Testis (tissue), 3 donors: ENCODE data around the gene BANK1. TPM values are rescaled to one million over a fixed set of nuclear protein-coding genes. Genes with fewer than 3 reads are reported as not detected.

Source experiments
- DNase-seq: peaks from one replicate; pipeline ENCODE4 v3.0.0-alpha.2; 2019
- H3K27ac ChIP-seq, 2 donors: fragments of 200-600 bp; sonication (generic); one replicate each; pipeline ENCODE4 v1.5.1; 2019
- H3K27me3 ChIP-seq: fragments of 200-600 bp; sonication (generic); one replicate; pipeline ENCODE4 v1.5.1; 2019
- H3K36me3 ChIP-seq: fragments of 200-600 bp; sonication (generic); one replicate; pipeline ENCODE4 v1.5.1; 2017; ENCODE audit warnings: low read depth; ENCODE audit errors: missing control alignments
- H3K4me1 ChIP-seq: fragments of 200-600 bp; sonication (generic); one replicate; pipeline ENCODE4 v1.5.1; 2019
- H3K4me3 ChIP-seq, 2 donors: fragments of 200-600 bp; sonication (generic); one replicate each; pipeline ENCODE4 v1.5.1; 2017 to 2019
- H3K9me3 ChIP-seq: fragments of 200-600 bp; sonication (generic); one replicate; pipeline ENCODE4 v1.5.1; 2017
- POLR2A ChIP-seq: fragments of 450-650 bp; IDR thresholded peaks from one replicate; pipeline ENCODE4 v1.6.1; 2017; ENCODE audit warnings: antibody characterized with exemption, mild to moderate bottlenecking, moderate library complexity
- WGBS, 2 donors: methylation state at CpG; one replicate each; pipeline ENCODE4 v1.1.5; 2018; 5-methylcytosine and 5-hydroxymethylcytosine counted together
- intact Hi-C: fragments of 100-400 bp; cut with DNase I; formaldehyde crosslinking; loops from one replicate; pipeline ENCODE4 v1.15.1; 2023; ENCODE audit warnings: low total_unique reads
- polyA plus RNA-seq: library from polyadenylated mRNA; stranded (reverse); fragments of 350-450 nt; fragmentation: Illumina TruSeq; extraction: RNeasy Lipid Tissue Mini Kit (QIAGEN cat#74804); gene quantifications from one replicate; pipeline ENCODE4 v1.2.3, GENCODE V29; 2014; ENCODE audit warnings: low read depth, low replicate concordance; ENCODE audit not compliant: insufficient read depth
- total RNA-seq, 2 donors: library from RNA; depleted of rRNA; stranded (reverse); fragments of >200 nt; gene quantifications; one replicate each; pipeline ENCODE4 v1.2.3, GENCODE V29; 2016
- TF ChIP-seq, protein P1 (sequence below), 3 experiments: fragments of 450-650 bp in 2 of 3; fragments of 200-600 bp in 1 of 3; sonication (generic) in 1 of 3; IDR thresholded peaks; one replicate each; pipeline ENCODE4 v1.5.1; 2016 to 2019; ENCODE audit warnings: antibody characterized with exemption in 3 of 3, mild to moderate bottlenecking in 2 of 3, moderate library complexity in 1 of 3

BANK1 gene
- total and polyA plus RNA-seq, 3 donors from 2014 or later, result 5.2 to 10.4 (median 10.0) TPM

DNA sequence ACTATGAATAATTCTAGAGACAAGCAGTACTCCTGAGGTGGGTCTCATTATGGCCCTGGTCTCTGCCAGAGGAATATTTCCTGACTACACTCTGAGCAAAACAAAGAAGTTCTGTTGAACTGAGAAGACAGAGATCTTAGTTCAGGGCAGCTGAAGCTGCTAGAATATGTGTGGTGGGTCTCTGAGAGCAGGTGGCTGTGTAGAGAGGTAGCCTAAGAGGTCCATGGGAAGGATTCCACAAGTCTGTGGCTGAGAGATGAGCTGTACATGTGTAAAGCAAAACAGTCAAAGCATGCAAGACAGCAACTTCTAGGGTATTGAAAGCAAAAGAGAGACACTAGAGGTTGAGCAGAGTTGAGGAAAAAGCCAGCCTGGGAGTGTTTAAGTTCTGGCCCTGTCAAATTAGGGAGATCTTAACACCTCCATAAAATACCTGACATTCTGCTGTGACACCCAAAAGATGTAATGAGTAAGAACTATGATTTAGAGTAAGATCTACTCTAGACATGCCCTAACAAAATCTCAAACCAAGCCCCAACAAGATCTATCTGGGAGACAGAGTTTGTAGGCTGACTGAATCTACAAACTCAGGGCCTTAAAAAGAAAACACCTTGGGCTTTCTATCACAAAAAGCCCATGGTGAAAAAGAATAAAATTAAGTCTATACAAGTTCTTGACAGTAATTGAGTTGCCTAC is 274.4 kb downstream of the BANK1 start:
- no peaks in the 10 kb centered on the region for H3K27me3 ChIP-seq
- no peak overlapping the region for H3K4me3 ChIP-seq
- DNase-seq, result no peak
- H3K27ac ChIP-seq, result no peak overlapping the region
- H3K4me1 ChIP-seq, result no peaks in the 10 kb centered on the region
- TF ChIP-seq, protein P1, sequence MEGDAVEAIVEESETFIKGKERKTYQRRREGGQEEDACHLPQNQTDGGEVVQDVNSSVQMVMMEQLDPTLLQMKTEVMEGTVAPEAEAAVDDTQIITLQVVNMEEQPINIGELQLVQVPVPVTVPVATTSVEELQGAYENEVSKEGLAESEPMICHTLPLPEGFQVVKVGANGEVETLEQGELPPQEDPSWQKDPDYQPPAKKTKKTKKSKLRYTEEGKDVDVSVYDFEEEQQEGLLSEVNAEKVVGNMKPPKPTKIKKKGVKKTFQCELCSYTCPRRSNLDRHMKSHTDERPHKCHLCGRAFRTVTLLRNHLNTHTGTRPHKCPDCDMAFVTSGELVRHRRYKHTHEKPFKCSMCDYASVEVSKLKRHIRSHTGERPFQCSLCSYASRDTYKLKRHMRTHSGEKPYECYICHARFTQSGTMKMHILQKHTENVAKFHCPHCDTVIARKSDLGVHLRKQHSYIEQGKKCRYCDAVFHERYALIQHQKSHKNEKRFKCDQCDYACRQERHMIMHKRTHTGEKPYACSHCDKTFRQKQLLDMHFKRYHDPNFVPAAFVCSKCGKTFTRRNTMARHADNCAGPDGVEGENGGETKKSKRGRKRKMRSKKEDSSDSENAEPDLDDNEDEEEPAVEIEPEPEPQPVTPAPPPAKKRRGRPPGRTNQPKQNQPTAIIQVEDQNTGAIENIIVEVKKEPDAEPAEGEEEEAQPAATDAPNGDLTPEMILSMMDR (IDR thresholded peaks at IDR 0.05), result no peak
- no peak for TF ChIP-seq POLR2A
- H3K36me3 ChIP-seq, result no peaks in the 10 kb centered on the region
- no peaks in the 10 kb centered on the region for H3K9me3 ChIP-seq
- intact Hi-C loops, result no loop called here

DNA sequence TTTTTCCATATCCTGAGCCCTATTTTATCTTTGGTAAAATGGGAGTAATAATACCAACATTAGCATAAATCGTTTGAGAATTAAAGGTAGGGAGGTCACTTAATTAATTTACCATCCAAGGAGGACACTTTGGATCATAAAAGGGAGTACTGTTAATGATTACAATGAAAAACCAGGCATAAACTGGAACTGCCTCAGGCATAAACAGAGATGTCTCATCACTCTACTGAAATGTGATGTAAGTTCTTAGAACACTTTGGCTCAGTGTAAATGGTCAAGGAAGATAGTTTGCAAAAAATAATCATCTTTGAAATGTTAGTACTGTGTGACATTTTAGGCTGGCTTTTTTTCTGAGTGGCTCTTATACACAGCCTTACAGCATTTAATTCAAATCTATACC is 286.1 kb downstream of the BANK1 start:
- H3K27me3 ChIP-seq, result no peaks in the 10 kb centered on the region
- no peaks in the 10 kb centered on the region for H3K4me1 ChIP-seq
- 53 to 78% methylated on average over 1 of the region's 1 CpG for WGBS, 2 donors
- DNase-seq, result no peak
- no peaks in the 10 kb centered on the region for H3K9me3 ChIP-seq
- intact Hi-C loops, result no loop called here
- H3K4me3 ChIP-seq, result no peak overlapping the region
- H3K36me3 ChIP-seq, result no peaks in the 10 kb centered on the region
- H3K27ac ChIP-seq, result no peak overlapping the region
- TF ChIP-seq, protein P1 (IDR thresholded peaks at IDR 0.05), result no peak
- TF ChIP-seq POLR2A, result no peak

DNA sequence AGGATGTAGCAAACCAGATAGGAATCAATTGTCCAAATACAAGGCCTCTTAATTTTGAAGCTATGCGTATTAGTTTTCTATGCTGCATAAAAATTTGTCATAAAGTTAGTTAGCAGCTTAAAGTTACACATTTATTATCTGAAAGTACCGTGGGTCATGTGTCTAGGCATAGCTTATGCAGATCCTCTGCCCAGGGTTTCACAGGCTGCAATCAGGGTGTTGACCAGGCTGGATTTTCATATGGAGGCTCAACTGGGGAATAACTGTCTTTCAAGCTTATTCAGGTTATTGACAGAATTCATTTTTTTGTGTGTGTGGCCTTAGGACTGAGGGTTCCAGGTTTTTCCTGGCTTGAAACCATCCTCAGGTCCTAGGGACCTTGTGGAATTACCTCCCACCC is 289.7 kb downstream of the BANK1 start:
- DNase-seq, result no peak
- Histone ChIP-seq H3K27ac (no peak overlapping the region), H3K36me3 (no peaks in the 10 kb centered on the region), H3K27me3 (no peaks in the 10 kb centered on the region), H3K9me3 (no peaks in the 10 kb centered on the region), H3K4me3 (no peak overlapping the region), H3K4me1 (no peaks in the 10 kb centered on the region)
- intact Hi-C loops, result no loop called here
- TF ChIP-seq POLR2A, result no peak
- TF ChIP-seq, protein P1 (IDR thresholded peaks at IDR 0.05), result no peak
- 85 to 94% methylated on average over 2 of the region's 2 CpGs for WGBS, 2 donors

DNA sequence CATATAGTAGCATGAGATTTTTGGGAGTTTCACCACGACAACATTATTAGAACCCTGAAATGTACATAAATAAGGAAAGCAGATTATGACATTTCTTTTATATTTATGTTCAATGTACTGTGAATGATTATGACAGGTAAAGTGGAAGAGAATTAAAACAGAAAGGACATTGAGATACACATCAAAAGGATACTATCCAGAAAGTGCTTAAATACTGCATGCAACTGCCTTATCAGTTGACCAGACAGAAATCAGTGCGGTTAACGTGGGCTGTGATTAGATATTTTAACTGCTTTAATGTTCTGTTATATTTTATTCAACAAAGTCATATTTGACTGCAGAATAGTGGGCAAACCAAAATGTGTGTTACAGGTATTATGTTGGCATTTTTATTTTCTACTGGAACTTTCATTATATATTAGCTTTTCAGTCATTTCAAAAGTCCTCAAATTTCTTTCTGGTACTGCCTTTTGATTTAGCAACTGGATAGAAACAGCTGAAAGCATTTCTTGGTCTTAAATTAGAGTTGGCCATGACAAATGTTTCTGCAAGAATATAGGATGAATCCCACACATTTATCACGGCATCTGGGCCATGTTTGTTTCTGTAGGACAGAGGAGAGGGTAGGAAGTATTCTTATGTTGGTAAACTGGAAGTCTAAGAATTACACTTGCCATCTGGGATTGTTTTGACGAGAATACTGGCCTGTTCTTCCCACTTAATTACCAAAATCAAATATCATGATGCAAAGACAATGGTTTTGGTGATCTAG is 299.5 kb downstream of the BANK1 start:
- Histone ChIP-seq H3K4me3 (no peak overlapping the region), H3K4me1 (no peaks in the 10 kb centered on the region), H3K36me3 (no peaks in the 10 kb centered on the region), H3K27ac (no peak overlapping the region), H3K9me3 (no peaks in the 10 kb centered on the region), H3K27me3 (no peaks in the 10 kb centered on the region)
- no peak for TF ChIP-seq POLR2A
- TF ChIP-seq, protein P1 (IDR thresholded peaks at IDR 0.05), result no peak
- intact Hi-C loops, result no loop called here
- WGBS, 2 donors, result 75 to 79% methylated on average over 5 of the region's 5 CpGs
- DNase-seq, result no peak
